DMS53 treated with DMSO at 0.1 percent for 48 hours (cell line): ENCODE data around the gene LAD1.

Experiments
- DNase-seq: peaks from one replicate; lab custom pipeline; 2025; ENCODE audit not compliant: unreplicated experiment; lab: John Stamatoyannopoulos, UW

The LAD1 gene

DNA sequence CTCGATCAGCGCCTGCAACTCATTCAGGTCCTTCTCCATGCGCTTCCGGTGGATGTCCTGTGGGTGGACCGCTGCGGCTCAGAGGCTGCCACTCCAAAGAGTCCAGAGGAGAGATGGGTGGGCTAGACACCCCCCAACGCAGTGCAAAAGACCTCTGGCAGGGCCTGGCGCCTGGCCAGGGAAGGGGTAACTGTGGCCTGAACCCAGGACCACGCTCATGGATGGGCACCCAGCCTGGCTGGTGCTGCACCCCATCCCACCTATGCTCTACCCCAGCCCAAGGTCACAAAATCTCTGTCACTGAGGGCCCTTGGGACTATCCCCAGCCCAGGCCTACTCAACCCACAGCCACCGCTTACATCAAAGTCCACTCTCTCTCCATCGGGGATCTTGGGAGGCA lies 33.9 kb downstream of the LAD1 start:
- DNase-seq, result no peak

DNA sequence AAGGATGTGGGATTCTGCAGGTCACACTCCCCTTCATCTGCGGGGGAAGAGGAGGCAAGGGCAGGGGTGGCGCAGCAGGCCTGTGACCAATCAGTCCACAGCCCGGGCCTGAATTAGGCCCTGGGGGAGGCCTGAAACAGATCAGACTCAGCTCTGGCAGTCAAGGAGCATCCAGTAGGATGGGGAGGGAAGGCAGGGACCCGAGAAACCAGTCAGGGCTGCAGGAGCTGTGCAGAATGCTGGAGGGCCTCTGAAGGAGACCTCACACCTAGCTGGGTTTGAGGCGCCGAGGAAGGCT lies 34.4 kb downstream of the LAD1 start:
- DNase-seq, result no peak

DNA sequence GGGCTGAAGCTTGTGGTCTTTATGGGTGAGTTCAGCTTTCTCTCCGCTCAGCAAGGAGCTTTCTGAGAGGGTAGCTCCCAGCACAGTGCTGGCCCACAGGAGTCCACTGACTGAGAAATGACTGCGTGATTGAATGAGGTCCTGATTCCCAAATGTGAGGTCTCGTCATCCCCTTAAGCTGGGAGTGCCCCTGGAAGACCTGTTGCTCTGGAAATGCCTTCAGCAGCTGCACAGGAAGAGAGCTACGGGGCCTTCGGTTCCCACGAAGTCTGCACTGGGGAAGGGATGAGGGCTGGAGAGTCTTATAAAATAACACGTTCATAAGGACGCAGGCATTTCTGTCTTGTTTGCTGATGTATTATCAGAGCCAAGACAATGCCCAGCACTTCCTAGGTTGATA lies 35.7 kb downstream of the LAD1 start:
- no peak for DNase-seq

DNA sequence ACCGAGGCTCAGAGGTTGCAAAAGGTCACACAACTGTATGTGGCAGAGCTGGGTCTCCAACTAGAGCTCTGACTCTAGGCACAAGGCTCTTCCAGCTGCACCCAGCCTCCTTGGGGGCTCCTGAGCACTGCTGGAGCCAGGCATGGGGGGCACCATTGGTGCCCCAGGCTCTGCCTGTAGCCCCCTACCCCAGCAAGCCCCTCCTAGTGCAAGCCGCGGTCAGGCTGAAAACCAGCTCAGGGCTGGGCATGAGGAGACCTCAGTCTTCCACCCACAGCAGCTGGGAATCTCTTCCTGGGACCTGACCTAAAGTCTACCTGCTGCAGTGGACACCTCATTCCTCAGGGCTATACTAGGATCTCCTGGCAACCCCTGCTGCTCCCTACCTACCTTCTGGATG lies 36.2 kb downstream of the LAD1 start:
- no peak for DNase-seq

DNA sequence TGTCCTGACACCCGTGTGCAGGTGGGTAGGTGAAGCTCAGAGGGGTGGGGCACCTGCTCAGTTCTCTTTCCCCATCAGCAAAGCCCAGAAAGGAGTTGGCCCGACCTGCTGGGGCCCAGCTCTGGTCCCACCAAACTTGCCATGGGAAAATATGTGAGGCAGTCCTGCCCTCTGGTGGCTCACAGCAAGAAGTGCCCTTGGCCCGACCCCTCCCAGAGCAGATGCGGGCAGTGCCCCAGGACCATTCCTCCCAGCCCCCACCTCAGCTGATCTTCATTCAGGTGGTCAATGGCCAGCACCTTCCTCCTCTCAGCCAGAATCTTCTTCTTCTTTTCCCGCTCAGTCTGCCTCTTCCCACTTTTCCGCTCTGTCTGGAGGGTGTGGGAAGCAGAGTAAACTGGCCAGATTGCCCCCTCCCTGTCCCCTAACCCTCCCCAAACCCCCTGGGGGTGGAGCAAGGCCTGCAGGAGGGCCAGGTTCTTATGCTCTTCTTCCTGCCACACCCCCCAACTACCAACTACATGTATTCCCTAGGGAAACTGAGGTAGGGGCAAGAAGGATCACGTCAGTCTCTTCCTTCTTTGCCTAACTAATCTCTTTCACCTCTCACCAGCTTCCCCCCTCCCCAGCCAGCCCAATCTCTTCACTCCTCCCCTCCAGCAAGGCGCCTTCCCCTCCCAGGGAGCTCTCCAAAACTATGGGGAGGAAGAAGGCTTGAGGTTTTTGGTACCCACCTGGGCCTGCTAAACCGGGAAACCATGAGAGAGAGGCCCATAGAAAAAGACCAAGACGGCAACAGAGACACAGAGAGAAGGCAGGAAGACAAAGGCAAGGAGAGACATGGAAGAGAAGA lies 37.2 kb downstream of the LAD1 start:
- DNase-seq, result peak; percentile 35

DNA sequence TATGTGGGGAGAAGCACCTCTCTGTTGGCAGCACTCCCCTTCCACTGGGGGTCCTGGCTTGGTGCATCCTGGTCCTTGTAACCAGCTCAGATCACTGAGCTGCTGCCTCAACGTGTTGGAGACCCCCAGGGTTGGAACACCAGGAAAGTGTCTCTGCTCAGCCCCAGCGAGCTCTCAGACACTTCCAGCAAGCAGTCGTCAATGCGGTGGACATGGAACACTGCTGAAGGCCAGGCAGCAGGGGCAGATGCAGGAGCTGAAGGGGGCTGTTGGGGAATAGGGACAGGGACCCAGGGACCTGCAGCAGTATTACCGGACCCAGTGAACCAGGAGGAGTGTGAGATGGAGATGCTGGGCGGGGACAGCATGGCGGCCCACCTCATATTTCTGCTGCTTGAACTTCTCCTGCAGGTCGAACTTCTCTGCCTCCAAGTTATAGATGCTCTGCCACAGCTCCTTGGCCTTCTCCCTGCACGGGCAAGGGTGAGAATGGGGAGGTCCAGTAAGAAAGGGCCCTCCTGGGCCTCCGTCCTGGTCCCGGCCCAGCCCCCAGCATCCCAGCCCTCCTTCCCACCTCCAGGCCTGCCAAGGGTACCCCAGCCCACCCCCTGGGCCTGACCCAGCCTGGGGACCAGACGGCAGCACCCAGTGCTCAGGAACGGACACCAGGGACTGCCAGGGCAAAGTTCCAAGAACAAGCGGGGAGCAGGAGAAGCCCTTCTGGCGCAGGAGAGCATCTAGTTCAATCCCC lies 38.0 kb downstream of the LAD1 start:
- DNase-seq, result no peak

DNA sequence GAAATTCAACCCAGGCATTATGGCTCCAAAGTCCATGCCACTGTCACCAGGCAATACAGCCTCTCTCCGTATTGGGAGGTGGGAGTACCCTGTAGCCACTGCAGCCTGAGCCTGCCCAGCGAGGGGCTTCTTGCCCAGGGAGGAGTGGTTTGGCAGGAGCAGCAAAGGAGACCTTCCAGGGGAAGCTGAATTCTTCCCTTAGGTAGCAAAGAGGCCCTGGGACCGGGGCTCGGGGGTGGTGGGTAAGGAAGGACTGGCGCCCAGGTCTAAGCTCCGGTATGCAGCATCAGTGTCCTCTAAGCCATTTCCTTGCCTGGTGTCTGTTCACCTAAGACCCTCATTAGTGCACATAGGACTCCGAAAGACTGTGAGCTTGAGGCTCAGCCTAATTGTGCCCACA lies 38.6 kb downstream of the LAD1 start:
- no peak for DNase-seq

DNA sequence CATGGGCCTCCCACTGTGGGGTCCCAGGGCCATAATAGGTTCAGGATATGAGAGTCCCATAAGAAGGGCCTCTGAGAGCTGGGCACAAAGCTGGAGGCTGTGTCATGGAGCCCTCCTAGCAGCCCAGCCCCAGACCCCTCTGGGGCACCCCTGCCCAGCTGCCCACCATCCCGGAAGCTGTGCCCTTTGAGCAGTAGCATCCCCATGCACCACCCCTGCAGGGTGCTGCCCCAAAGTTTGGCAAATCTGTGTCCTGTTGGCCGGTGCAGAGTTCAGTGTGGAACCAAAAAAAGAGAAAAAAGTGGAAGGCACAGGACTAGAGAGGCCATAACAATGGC lies 39.3 kb downstream of the LAD1 start:
- DNase-seq, result no peak

DNA sequence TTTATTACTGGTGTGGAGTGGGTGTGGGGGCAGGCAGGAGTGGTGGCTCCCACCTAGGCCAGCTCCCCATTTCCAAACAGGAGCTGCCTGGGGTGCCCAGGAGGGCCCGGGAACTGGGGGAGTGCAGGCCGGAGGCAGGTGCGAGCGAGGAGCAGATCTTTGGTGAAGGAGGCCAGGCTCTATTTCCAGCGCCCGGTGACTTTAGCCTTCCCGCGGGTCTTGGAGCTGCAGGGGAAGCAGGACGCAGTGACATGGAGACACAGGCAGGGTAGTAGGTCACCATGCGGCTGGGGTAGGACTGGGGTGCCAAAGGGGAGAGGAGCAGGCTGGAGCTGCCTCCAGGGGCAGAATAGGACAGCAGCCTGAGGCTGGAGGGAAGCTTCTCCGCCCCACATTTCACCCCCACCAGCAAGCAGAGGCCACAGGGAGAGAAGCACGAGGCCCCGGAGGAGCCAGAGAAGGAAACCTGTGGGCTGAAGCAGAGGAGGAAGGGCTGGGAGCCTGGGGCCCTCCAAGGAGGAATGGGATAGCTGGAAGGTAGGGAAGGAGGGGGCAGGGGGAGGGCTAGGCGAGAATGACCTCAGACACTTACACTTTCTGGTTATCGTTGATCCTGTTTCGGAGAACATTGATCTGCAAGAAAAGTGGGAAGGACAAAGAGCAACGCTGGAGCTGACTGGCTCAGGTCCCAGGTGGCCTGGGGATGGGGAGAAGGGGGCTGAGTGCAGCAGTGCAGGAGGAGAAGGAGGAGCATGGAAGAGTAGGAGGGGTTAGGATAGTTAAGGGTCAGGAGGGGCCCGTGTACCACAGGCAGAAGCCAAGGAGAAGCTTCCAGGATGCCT lies 39.9 kb downstream of the LAD1 start:
- no peak for DNase-seq

DNA sequence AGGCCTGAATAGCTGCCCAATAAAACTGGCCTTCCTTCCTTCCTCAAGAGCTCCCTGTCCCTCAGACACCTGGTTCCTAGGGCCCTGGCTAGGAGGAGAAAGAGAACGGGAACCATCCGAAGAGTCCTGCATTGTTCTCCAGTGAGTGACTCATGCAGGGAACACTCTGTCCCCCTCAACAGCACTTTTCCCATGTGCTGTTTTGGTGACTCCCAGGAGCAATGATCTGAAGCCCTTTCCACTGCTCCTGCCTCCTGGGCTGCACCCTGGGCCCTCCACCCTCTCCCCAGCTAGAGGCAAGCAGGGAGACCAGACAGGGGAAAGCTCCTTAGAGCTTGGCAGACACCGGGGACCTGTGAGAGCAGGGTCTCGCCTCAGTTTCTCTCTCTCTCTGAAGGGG lies 40.5 kb downstream of the LAD1 start:
- DNase-seq, result no peak

DNA sequence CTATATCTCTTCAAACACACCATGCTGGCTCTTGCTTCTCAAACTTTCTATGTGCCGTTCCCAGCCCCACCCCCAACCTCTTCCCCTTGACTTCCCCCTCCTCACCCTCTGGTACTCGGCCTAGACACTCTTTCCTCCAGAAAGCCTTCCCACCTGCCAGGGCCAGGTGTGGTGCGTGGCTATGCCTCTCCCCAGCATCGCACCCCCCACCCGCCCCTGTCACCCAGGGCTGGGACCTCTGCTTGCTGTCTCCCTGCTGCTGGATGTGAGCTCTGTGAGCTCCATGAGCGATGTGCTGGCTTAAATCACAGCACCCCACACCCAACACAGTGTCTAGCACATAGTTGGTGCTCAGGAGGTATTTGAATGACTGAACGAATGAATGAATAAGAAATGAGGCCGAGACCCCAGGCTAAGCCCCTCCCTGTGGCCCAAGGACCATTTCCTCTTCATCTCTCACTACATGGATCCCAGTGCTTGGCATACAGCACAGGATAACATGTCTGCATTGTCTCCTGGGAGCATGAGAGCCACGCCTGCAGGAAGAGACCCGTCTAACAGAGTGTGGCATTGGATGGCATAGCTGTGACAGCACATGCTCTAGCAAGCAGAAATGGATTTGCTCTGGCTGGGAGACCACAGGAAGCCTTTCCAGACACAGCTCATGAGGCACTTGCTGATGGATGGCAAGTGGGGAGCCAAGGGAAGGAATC lies 41.3 kb downstream of the LAD1 start:
- DNase-seq, result no peak

DNA sequence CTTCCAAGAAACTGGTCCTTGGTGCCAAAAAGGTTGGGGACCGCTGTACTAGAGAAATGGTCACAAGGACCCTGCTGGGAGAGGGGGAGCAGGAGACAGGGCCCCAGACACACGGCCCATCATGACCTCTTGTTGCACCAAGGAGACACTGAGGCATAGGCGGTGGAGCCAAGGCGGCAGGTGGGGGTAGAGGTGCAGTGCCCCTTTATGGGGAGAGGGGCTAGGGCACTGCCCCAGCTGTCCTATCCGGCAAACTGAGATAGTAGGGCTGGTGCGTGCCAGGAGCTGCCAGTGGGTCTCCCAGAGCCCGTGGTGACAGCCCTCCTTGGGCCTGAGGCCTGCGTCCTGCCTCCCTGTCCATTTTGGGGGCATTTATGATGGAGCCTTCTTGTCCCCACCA lies 41.9 kb downstream of the LAD1 start:
- no peak for DNase-seq

DNA sequence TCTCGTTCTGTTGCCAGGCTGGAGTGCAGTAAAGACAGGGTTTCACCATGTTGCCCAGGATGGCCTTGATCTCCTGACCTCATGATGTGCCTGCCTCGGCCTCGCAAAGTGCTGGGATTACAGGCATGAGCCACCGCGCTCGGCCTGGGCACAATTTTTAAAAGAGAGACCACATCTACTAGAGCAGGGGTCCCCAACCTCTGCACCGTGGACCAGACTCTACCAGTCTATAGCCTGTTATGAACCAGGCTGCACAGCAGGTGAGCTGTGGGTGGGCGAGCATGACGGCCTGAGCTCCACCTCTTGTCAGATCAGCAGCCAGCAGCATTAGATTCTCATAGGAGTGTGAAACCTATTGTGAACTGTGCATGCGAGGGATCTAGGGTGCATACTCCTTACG lies 42.4 kb downstream of the LAD1 start:
- no peak for DNase-seq

DNA sequence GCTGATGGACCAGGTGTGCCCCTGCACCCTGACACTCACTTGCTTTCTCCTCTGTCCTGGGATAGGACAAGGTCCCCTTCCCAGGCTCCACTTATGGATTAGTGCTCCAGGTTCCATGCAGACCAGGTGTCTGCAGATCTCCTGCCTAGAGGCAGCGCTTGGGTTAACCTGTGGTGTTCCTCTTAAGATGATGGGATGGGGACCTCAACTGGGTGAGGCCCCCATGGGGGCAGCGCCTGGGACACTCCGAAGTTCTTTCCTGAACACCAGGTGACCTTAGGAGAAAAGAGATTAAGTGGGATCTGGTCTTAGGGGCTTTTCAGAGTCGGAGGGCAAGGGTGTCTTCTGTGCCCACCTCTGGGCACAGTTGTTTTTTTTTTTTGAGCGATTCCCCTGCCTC lies 42.9 kb downstream of the LAD1 start:
- DNase-seq, result no peak

DNA sequence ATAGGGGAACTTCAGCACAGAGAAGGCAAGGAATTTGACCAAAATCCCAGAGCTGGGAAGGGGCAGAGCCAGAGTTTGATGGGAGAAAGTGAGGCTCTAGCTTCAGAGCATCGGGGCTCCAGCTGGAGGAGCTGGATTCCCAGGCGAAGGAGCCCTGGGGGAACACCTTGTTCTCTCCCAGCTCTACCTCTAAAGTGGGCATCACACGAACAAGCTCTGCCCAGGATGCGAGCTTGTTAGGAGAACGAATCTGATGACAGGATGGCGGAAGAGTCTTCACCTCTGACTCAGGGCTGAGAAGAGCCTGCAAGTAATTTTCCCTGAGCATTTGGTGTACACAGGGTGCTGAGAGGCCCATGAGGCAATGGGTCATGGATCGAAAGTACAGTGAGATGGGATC lies 43.7 kb downstream of the LAD1 start:
- no peak for DNase-seq

DNA sequence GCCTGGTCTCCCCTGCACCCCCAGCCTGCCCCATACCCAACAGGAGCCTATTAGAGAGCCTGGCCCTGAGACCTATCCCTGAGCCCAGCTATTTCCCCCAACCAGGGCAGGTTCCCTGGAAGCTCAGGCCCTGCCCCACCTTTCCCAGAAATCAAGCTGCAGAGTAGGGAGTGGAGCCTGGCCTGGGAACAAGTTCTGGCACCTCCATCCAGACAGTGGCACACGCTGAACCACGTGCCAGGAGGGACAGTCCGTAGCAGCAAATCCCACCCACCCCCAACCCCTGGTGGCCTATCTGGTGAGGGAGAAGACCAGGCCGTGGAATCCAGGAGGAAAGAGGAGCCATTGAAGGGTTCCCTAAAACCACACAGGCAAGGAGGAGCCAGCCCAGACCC lies 44.2 kb downstream of the LAD1 start:
- DNase-seq, result no peak

DNA sequence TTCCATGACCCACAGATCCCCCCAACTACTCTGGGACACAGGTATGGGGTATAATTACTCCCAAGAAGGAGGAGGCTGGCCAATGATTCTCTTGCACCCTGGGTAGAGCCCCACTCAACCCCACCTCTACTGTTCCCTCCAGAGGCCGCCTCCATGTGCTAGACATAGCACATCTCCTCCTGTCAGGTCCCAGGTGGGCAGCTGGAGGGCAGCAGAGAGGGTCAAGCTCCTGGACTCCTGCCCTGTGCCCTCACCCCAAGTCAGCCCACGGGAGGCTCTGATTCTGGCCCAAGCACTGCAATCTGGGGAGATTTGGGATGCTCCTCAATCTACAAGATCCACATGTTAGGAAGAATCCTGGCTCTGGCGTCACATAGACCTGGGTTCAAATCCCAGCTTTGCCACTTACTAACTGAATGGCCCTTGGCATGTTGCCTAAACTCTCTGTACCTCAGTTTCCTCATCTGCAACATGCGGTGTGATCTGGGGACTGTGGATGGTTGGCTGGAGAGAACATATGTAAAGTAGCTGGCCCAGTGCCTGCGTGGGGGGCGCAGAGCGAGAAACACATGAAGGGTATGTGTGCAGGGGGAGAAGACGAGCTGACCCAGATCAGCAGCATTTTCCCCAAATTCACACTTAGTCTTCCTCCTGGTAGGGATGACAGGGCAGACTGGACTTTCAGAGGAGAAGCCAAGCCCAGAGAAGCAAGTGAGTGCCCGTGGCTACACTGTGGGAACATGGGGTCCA lies 44.8 kb downstream of the LAD1 start:
- DNase-seq, result no peak

DNA sequence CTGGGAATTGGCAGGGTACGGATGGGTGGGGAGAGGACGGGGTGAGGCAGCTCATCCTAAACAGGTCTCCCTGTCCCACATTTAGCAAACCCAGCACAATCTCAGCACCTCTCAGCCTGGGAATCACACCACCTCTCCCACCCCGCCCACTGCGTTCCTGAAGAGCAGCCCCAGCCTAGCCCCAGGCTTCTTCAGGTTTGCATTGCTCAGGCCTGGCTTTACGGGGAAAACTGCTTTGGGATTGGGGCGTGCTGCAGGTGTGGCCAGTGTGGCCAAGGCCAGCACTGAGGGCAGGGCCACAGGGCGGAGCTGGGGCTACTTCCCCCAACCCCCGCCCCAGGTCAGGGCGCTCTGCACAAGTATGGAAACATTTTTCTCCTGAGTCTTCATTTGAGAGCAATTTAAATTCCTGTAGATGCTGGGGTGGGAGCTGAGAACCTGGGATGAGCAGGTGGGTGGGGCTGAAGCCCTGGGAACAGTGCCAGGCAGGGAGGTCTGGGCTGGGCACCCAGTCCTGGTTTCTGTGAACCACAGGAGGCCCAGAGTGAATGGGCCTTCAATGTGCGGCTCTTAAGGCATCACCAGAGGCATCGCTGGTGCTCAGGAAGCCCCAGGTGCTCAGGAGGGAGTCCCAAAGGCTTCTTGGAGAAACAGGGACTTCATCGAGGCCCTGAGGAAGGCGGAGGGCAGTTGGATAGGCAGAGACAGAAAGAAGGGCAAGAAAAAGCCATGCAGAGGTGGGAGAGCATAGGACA lies 45.8 kb downstream of the LAD1 start:
- DNase-seq, result no peak

DNA sequence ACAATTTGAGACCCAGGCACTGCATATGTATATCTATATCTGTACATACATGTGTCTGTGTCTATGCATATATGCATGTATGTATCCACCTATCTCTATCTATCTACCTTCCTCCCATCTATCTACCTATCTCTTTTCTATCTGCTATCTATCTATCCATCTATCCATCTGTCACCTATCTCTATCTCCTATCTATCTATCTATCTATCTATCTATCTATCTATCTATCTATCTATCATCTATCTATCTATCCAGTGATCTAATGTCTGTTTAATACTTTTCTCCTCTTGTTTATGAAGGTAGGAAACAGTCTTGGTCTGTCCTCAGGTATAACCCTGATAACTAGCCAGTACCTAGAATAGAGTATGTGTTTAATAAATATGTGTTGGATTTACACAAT lies 47.5 kb downstream of the LAD1 start:
- DNase-seq, result no peak

DNA sequence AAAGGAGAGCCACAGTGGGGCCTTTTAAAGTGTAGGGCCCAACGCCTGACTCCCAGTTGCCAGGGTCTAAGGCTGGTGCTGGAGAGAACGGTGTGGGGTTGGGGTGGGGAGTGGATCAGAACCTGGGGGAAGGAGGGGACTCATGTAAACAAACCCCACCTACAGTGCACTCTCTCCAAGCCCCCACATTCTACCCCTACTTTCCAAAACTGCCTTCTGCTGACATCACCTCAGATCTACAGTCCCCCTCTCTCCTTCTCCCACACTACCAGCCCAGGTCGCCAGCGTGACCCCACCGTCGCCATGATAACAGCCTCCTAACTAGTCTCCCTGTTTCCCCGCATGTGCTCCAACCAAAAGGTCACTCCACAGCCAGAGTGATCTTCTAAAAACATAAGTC lies 48.2 kb downstream of the LAD1 start:
- no peak for DNase-seq
